HG03095 (cell line): ENCODE data around the gene PRELID3B.

Experiments used
- ATAC-seq: cut with Tn5 transposase; IDR thresholded peaks from one replicate; pipeline ENCODE4 v1.9.1; 2021; ENCODE audit warnings: moderate library complexity; ENCODE audit not compliant: unreplicated experiment

PRELID3B gene

GRCh38 chr20:58997141-58997770 is 45.3 kb downstream of the PRELID3B start:
- no peak for ATAC-seq

GRCh38 chr20:58996226-58996611 is 46.4 kb downstream of the PRELID3B start:
- no peak for ATAC-seq

- ATAC-seq = no peak
Measured at GRCh38 chr20:58995461-58996225, 46.9 kb downstream of the PRELID3B start.

GRCh38 chr20:58994390-58995159 is 48.0 kb downstream of the PRELID3B start:
- no peak for ATAC-seq

- ATAC-seq = no peak
Measured at GRCh38 chr20:58993332-58994248, 49.0 kb downstream of the PRELID3B start.

GRCh38 chr20:58992911-58993310 is 49.7 kb downstream of the PRELID3B start:
- no peak for ATAC-seq

GRCh38 chr20:58991715-58992114 is 50.9 kb downstream of the PRELID3B start:
- ATAC-seq = no peak

GRCh38 chr20:58990651-58991445 is 51.7 kb downstream of the PRELID3B start:
- ATAC-seq = no peak

- ATAC-seq = no peak
Measured at GRCh38 chr20:58989196-58989595, 53.4 kb downstream of the PRELID3B start.

GRCh38 chr20:58988565-58988882 is 54.1 kb downstream of the PRELID3B start:
- ATAC-seq = no peak

GRCh38 chr20:58987790-58988564 is 54.6 kb downstream of the PRELID3B start:
- no peak for ATAC-seq

GRCh38 chr20:58986968-58987517 is 55.5 kb downstream of the PRELID3B start:
- no peak for ATAC-seq

GRCh38 chr20:58986286-58986967 is 56.2 kb downstream of the PRELID3B start:
- no peak for ATAC-seq

- no peak for ATAC-seq
Measured at GRCh38 chr20:58985656-58986055, 56.9 kb downstream of the PRELID3B start.

GRCh38 chr20:58984691-58985090 is 57.9 kb downstream of the PRELID3B start:
- no peak for ATAC-seq
